ENCODE measurements around the gene PTGDS. TPM values are rescaled to one million over a fixed set of nuclear protein-coding genes. Genes with fewer than 3 reads are reported as not detected.

PTGDS gene
- total RNA-seq, 1 donor from 2014 or later, result 225 TPM

- Histone ChIP-seq H3K27me3 (ENCODE audit: low read depth) (no peaks in the 10 kb centered on the region), H3K4me1 (peaks cover 11% of the 10 kb centered on the region), H3K9me3 (no peaks in the 10 kb centered on the region), H3K27ac (no peak overlapping the region), H3K4me3 (no peak overlapping the region), H3K36me3 (peaks cover 35% of the 10 kb centered on the region)
- no peak for TF ChIP-seq CTCF (IDR thresholded peaks at IDR 0.05)
- ATAC-seq, result no peak
- peak; percentile 47 for DNase-seq
- intact Hi-C loops (cut with DNase I), result no loop called here
These were observed 36.6 kb upstream of the PTGDS start for GRCh38 chr9:136940526-136941230.

- ATAC-seq, result no peak
- Histone ChIP-seq H3K27ac (no peak overlapping the region), H3K36me3 (peaks cover 35% of the 10 kb centered on the region), H3K4me1 (peaks cover 11% of the 10 kb centered on the region), H3K9me3 (no peaks in the 10 kb centered on the region), H3K4me3 (no peak overlapping the region), H3K27me3 (ENCODE audit: low read depth) (no peaks in the 10 kb centered on the region)
- no peak for TF ChIP-seq CTCF (IDR thresholded peaks at IDR 0.05)
- DNase-seq, result no peak
- intact Hi-C loops (cut with DNase I), result no loop called here
These were observed 35.8 kb upstream of the PTGDS start for GRCh38 chr9:136941231-136942111.

GRCh38 chr9:136942112-136942880, 35.0 kb upstream of the PTGDS start:
- Histone ChIP-seq H3K27ac (no peak overlapping the region), H3K9me3 (no peaks in the 10 kb centered on the region), H3K4me3 (no peak overlapping the region), H3K4me1 (peaks cover 17% of the 10 kb centered on the region), H3K36me3 (peaks cover 35% of the 10 kb centered on the region), H3K27me3 (ENCODE audit: low read depth) (no peaks in the 10 kb centered on the region)
- intact Hi-C loops (cut with DNase I), result no loop called here
- no peak for DNase-seq
- TF ChIP-seq CTCF (IDR thresholded peaks at IDR 0.05), result no peak
- no peak for ATAC-seq

GRCh38 chr9:136942881-136943230, 34.4 kb upstream of the PTGDS start:
- H3K9me3 ChIP-seq, result no peaks in the 10 kb centered on the region
- peaks cover 35% of the 10 kb centered on the region for H3K36me3 ChIP-seq
- H3K27me3 ChIP-seq (ENCODE audit: low read depth), result no peaks in the 10 kb centered on the region
- DNase-seq (no peak), ATAC-seq (no peak)
- intact Hi-C loops (cut with DNase I), result no loop called here
- no peak overlapping the region for H3K27ac ChIP-seq
- peak overlapping the region; percentile 98 for H3K4me3 ChIP-seq
- peaks cover 22% of the 10 kb centered on the region for H3K4me1 ChIP-seq
- no peak for TF ChIP-seq CTCF (IDR thresholded peaks at IDR 0.05)

Data from lower lobe of right lung (tissue), 2 donors.